B cell (primary cell): ENCODE measurements around the gene MRPL52. TPM values are rescaled to one million over a fixed set of nuclear protein-coding genes. Genes with fewer than 3 reads are reported as not detected.
A peak's percentile ranks its signal among the peaks of the same experiment; 100 is the strongest.

Experiments used
- ATAC-seq: fragments of 200-7000 bp; cut with Tn5 transposase; one replicate; pipeline ENCODE4 v1.10.0; 2021; ENCODE audit warnings: low read depth, mild to moderate bottlenecking, moderate number of reproducible peaks, moderate library complexity
- CTCF ChIA-PET: fragments of 350-600 bp; sonication (Branson Sonifier 250); formaldehyde crosslinking; loops from one replicate; lab custom pipeline; 2021; ENCODE audit warnings: antibody characterized with exemption, inconsistent platforms; lab: Charles Lee
- POLR2A ChIA-PET: fragments of 350-600 bp; sonication (Branson Sonifier 250); formaldehyde crosslinking; loops from one replicate; lab custom pipeline; 2021; ENCODE audit warnings: antibody characterized with exemption; lab: Charles Lee
- DNase-seq: peaks from one replicate; pipeline ENCODE4 v3.0.0; 2013
- H2AFZ ChIP-seq: 2 replicates; pipeline ENCODE4 v1.6.1; 2012; ENCODE audit warnings: mild to moderate bottlenecking, low read depth, low read length; ENCODE audit not compliant: insufficient read depth, poor library complexity, severe bottlenecking
- H3K27ac ChIP-seq, 2 donors: 1 replicate in 1 of 2; 2 replicates in 1 of 2; pipeline ENCODE4 v1.5.1; 2012 to 2013; ENCODE audit warnings: low read length in 2 of 2, mild to moderate bottlenecking in 2 of 2, moderate library complexity in 1 of 2
- H3K27me3 ChIP-seq, 4 experiments: fragments of 200-600 bp in 1 of 4; sonication (generic) in 1 of 4; replicated peaks in 1 of 4; 1 replicate in 2 of 4; 2 replicates in 2 of 4; pipeline versions ENCODE4 v1.6.1 to v1.7.0; 2013 to 2016; ENCODE audit warnings: low read length in 3 of 4, mild to moderate bottlenecking in 2 of 4, mixed read lengths in 1 of 4, moderate library complexity in 1 of 4; ENCODE audit not compliant: insufficient read depth in 4 of 4, control insufficient read depth in 3 of 4; ENCODE audit errors: control extremely low read depth in 1 of 4
- H3K36me3 ChIP-seq, 2 experiments: replicated peaks in 1 of 2; 1 replicate in 1 of 2; 2 replicates in 1 of 2; pipeline versions ENCODE4 v1.6.1 to v1.7.1; 2013; ENCODE audit warnings: low read length in 1 of 2; ENCODE audit not compliant: insufficient read depth in 2 of 2, control insufficient read depth in 1 of 2; ENCODE audit errors: control extremely low read depth in 1 of 2, extremely low read depth in 1 of 2
- H3K4me1 ChIP-seq, 2 donors: fragments of 200-600 bp in 1 of 2; sonication (generic) in 1 of 2; 1 replicate in 1 of 2; 2 replicates in 1 of 2; pipeline versions ENCODE4 v1.5.1 to v1.6.1; 2013 to 2017; ENCODE audit warnings: low read length in 2 of 2; ENCODE audit not compliant: control insufficient read depth in 2 of 2, insufficient read depth in 2 of 2
- H3K4me2 ChIP-seq: replicated peaks from 2 replicates; pipeline ENCODE3; 2012; ENCODE audit warnings: mild to moderate bottlenecking, low read depth, low read length; ENCODE audit not compliant: poor library complexity, severe bottlenecking
- H3K4me3 ChIP-seq, 5 experiments: fragments of 200-600 bp in 1 of 5; sonication (generic) in 1 of 5; 1 replicate in 3 of 5; 2 replicates in 2 of 5; pipeline versions ENCODE4 v1.5.1 to v1.7.0; 2011 to 2016; ENCODE audit warnings: low read length in 4 of 5, mild to moderate bottlenecking in 4 of 5, low read depth in 2 of 5, control low read depth in 1 of 5, moderate library complexity in 1 of 5; ENCODE audit not compliant: insufficient read depth in 1 of 5; ENCODE audit errors: control extremely low read depth in 1 of 5, extremely low read depth in 1 of 5
- H3K79me2 ChIP-seq: fragments of 200-600 bp; sonication (generic); one replicate; pipeline ENCODE4 v1.6.0; 2016; ENCODE audit warnings: low read length; ENCODE audit not compliant: control insufficient read depth, insufficient read depth
- H3K9ac ChIP-seq: fragments of 200-600 bp; sonication (generic); 2 replicates; pipeline ENCODE4 v1.6.1; 2017; ENCODE audit warnings: mild to moderate bottlenecking, low read length, moderate library complexity
- H3K9me3 ChIP-seq, 3 donors: one replicate each; pipeline versions ENCODE4 v1.6.1 to v1.7.1; 2013; ENCODE audit warnings: low read length in 2 of 3; ENCODE audit not compliant: control insufficient read depth in 2 of 3, insufficient read depth in 1 of 3; ENCODE audit errors: control extremely low read depth in 1 of 3
- H4K20me1 ChIP-seq: 2 replicates; pipeline ENCODE4 v1.6.0; 2012; ENCODE audit warnings: mild to moderate bottlenecking, low read length; ENCODE audit not compliant: insufficient read depth, control insufficient read depth, poor library complexity, severe bottlenecking
- H3K27ac Mint-ChIP-seq: one replicate; pipeline ENCODE4 v1.8.0; 2021; ENCODE audit warnings: mixed read lengths
- H3K27me3 Mint-ChIP-seq: one replicate; pipeline ENCODE4 v1.8.0; 2021; ENCODE audit warnings: mixed read lengths
- H3K4me1 Mint-ChIP-seq: one replicate; pipeline ENCODE4 v1.8.0; 2021; ENCODE audit warnings: mixed read lengths
- H3K4me3 Mint-ChIP-seq: one replicate; pipeline ENCODE4 v1.8.0; 2021; ENCODE audit warnings: mixed read lengths
- H3K9me3 Mint-ChIP-seq: one replicate; pipeline ENCODE4 v1.8.0; 2022; ENCODE audit warnings: mixed read lengths; ENCODE audit not compliant: insufficient read depth
- EZH2 ChIP-seq: IDR thresholded peaks from 2 replicates; pipeline ENCODE4 v1.6.1; 2012; ENCODE audit warnings: borderline replicate concordance, low read depth, mild to moderate bottlenecking, moderate library complexity, low read length; ENCODE audit not compliant: insufficient read depth, poor library complexity, severe bottlenecking
- WGBS: methylation state at CpG from one replicate; pipeline ENCODE4 v1.1.5; 2013; ENCODE audit warnings: missing lambda C conversion rate; ENCODE audit not compliant: insufficient coverage; 5-methylcytosine and 5-hydroxymethylcytosine counted together
- intact Hi-C: fragments of 100-400 bp; cut with micrococcal nuclease; formaldehyde crosslinking; loops from one replicate; pipeline ENCODE4 v1.10.0; 2022
- polyA plus RNA-seq: library from polyadenylated mRNA; depleted of rRNA; stranded (reverse); fragments of >200 nt; gene quantifications from 2 replicates; pipeline ENCODE4 v1.2.3, GENCODE V29; 2012
- total RNA-seq, 2 donors: library from RNA; stranded (reverse); fragments of 120-200 nt in 1 of 2; gene quantifications; 1 replicate in 1 of 2; 2 replicates in 1 of 2; pipeline versions ENCODE4 v1.2.3 to v1.2.4, GENCODE V29; 2013 to 2022
- TF ChIP-seq, protein P1 (sequence below): fragments of 200-600 bp; IDR thresholded peaks from one replicate; pipeline ENCODE4 v1.8.0; 2022; ENCODE audit warnings: antibody characterized with exemption, mild to moderate bottlenecking

MRPL52 gene
- total and polyA plus RNA-seq, 2 donors (not counting 1 experiment from before 2014, with no cell fraction given) = 37.4 to 91.6 TPM

GRCh38 chr14:22796087-22796707, 33.5 kb upstream of the MRPL52 start:
- Histone ChIP-seq H3K79me2 (peaks cover 3% of the 10 kb centered on the region), H3K9ac (no peak overlapping the region), H3K36me3 (peaks cover 0 to 8% of the 10 kb centered on the region in 2 experiments), H3K27ac (peak overlapping the region in 1 of 2 donors; percentile 18), H3K9me3 (peaks cover 0 to 8% (median 0%) of the 10 kb centered on the region in 3 donors), H2AFZ (no peak overlapping the region), H3K4me2 (no peak overlapping the region), H3K27me3 (no peaks in the 10 kb centered on the region), H3K4me1 (peaks cover 26 to 37% of the 10 kb centered on the region in 2 donors), H3K4me3 (no peak overlapping the region), H4K20me1 (no peaks in the 10 kb centered on the region)
- POLR2A ChIA-PET = interaction anchor here (1.3 to 1.8 kb wide), 2 partner anchors 13 to 75 kb away, joined by 3 to 4 read pairs; partner anchors contain the start of gene LRP10
- TF ChIP-seq EZH2 = no peak
- H3K4me3 Mint-ChIP-seq = peak overlapping the region; percentile 13
- intact Hi-C loops = no loop called here
- WGBS = 56% methylated on average over 4 of the region's 5 CpGs
- H3K27ac Mint-ChIP-seq = peak overlapping the region; percentile 93
- no peak for DNase-seq
- no peak for ATAC-seq
- CTCF ChIA-PET = interaction anchor here (0.5 to 5.7 kb wide), 8 partner anchors 11 to 226 kb away, joined by 3 to 29 read pairs (median 4); no protein-coding TSS in a partner anchor
- peaks cover 72% of the 10 kb centered on the region for H3K4me1 Mint-ChIP-seq
- no peaks in the 10 kb centered on the region for H3K9me3 Mint-ChIP-seq
- H3K27me3 Mint-ChIP-seq = no peaks in the 10 kb centered on the region

- no peak for ATAC-seq
- DNase-seq = no peak
- H3K4me3 Mint-ChIP-seq = no peak overlapping the region
- Histone ChIP-seq H3K4me3 (no peak overlapping the region), H3K4me1 (peaks cover 22 to 36% of the 10 kb centered on the region in 2 donors), H3K9ac (no peak overlapping the region), H3K9me3 (peaks cover 0 to 4% (median 0%) of the 10 kb centered on the region in 3 donors), H3K27ac (no peak overlapping the region), H3K27me3 (no peaks in the 10 kb centered on the region), H4K20me1 (no peaks in the 10 kb centered on the region), H3K79me2 (peaks cover 7% of the 10 kb centered on the region), H2AFZ (no peak overlapping the region), H3K36me3 (peaks cover 0 to 8% of the 10 kb centered on the region in 2 experiments), H3K4me2 (no peak overlapping the region)
- WGBS = 63% methylated on average over 1 of the region's 5 CpGs
- no peaks in the 10 kb centered on the region for H3K9me3 Mint-ChIP-seq
- POLR2A ChIA-PET = interaction anchor here (0.7 to 1.3 kb wide), 2 partner anchors 10 to 12 kb away, joined by 3 read pairs; no protein-coding TSS in a partner anchor
- H3K27me3 Mint-ChIP-seq = no peaks in the 10 kb centered on the region
- peaks cover 71% of the 10 kb centered on the region for H3K4me1 Mint-ChIP-seq
- intact Hi-C loops = no loop called here
- TF ChIP-seq, protein P1, sequence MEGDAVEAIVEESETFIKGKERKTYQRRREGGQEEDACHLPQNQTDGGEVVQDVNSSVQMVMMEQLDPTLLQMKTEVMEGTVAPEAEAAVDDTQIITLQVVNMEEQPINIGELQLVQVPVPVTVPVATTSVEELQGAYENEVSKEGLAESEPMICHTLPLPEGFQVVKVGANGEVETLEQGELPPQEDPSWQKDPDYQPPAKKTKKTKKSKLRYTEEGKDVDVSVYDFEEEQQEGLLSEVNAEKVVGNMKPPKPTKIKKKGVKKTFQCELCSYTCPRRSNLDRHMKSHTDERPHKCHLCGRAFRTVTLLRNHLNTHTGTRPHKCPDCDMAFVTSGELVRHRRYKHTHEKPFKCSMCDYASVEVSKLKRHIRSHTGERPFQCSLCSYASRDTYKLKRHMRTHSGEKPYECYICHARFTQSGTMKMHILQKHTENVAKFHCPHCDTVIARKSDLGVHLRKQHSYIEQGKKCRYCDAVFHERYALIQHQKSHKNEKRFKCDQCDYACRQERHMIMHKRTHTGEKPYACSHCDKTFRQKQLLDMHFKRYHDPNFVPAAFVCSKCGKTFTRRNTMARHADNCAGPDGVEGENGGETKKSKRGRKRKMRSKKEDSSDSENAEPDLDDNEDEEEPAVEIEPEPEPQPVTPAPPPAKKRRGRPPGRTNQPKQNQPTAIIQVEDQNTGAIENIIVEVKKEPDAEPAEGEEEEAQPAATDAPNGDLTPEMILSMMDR = no peak
- no peak for TF ChIP-seq EZH2
- CTCF ChIA-PET = interaction anchor here (0.9 to 5.7 kb wide), 6 partner anchors 16 to 76 kb away, joined by 3 to 29 read pairs (median 4); no protein-coding TSS in a partner anchor
- H3K27ac Mint-ChIP-seq = peak overlapping the region; percentile 48
Observed at GRCh38 chr14:22797017-22797917, 32.4 kb upstream of the MRPL52 start.
